Left ventricle myocardium inferior (tissue), 1 donor: ENCODE measurements around the gene PSMD1. TPM values are rescaled to one million over a fixed set of nuclear protein-coding genes. Genes with fewer than 3 reads are reported as not detected.

Source experiments
- DNase-seq: peaks from one replicate; pipeline ENCODE4 v3.0.0-alpha.2; 2020
- H3K27ac ChIP-seq: fragments of 200-600 bp; replicated peaks from 2 replicates; pipeline ENCODE4 v1.8.0; 2021
- H3K27me3 ChIP-seq: fragments of 200-600 bp; 2 replicates; pipeline ENCODE4 v1.8.0; 2021; ENCODE audit warnings: low read depth
- H3K36me3 ChIP-seq: fragments of 200-600 bp; 2 replicates; pipeline ENCODE4 v1.8.0; 2021
- H3K4me1 ChIP-seq: fragments of 200-600 bp; 2 replicates; pipeline ENCODE4 v1.8.0; 2021
- H3K4me3 ChIP-seq: fragments of 200-600 bp; 2 replicates; pipeline ENCODE4 v1.8.0; 2021; ENCODE audit warnings: mild to moderate bottlenecking, moderate library complexity
- H3K9me3 ChIP-seq: fragments of 200-600 bp; replicated peaks from 2 replicates; pipeline ENCODE4 v1.8.0; 2021
- CTCF ChIP-seq: fragments of 200-600 bp; IDR thresholded peaks from 2 replicates; pipeline ENCODE4 v1.8.0; 2021; ENCODE audit warnings: antibody characterized with exemption, mild to moderate bottlenecking, borderline replicate concordance
- intact Hi-C: fragments of 100-400 bp; cut with micrococcal nuclease; formaldehyde crosslinking; loops from one replicate; pipeline ENCODE4 v1.11.0; 2022
- total RNA-seq: library from RNA; stranded (reverse); fragmentation: NEBNext Ultra II Directional; extraction: Animal tissue kit (Norgen Biotek cat#: 25700); gene quantifications from one replicate; pipeline ENCODE4 v1.2.1, GENCODE V29; 2021
- donor health status: DM: no; HTN: yes; CAD: no; lungs with severe emphysema.

PSMD1 gene
- total RNA-seq, 1 donor from 2014 or later = 90.5 TPM

- TF ChIP-seq CTCF = no peak
- Histone ChIP-seq H3K4me3 (no peak overlapping the region), H3K27me3 (peaks cover 78% of the 10 kb centered on the region), H3K27ac (no peak overlapping the region), H3K4me1 (peaks cover 5% of the 10 kb centered on the region), H3K36me3 (no peaks in the 10 kb centered on the region), H3K9me3 (no peaks in the 10 kb centered on the region)
- intact Hi-C loops = no loop called here
- DNase-seq = no peak
Observed at GRCh38 chr2:231039821-231040364, 16.8 kb upstream of the PSMD1 start.

GRCh38 chr2:231041061-231041689 lies 15.5 kb upstream of the PSMD1 start:
- Histone ChIP-seq H3K27ac (no peak overlapping the region), H3K36me3 (no peaks in the 10 kb centered on the region), H3K27me3 (peaks cover 65% of the 10 kb centered on the region), H3K4me3 (no peak overlapping the region), H3K4me1 (peaks cover 5% of the 10 kb centered on the region), H3K9me3 (no peaks in the 10 kb centered on the region)
- DNase-seq = no peak
- no peak for TF ChIP-seq CTCF
- intact Hi-C loops = no loop called here

- Histone ChIP-seq H3K4me1 (no peaks in the 10 kb centered on the region), H3K27me3 (peaks cover 63% of the 10 kb centered on the region), H3K36me3 (no peaks in the 10 kb centered on the region), H3K9me3 (no peaks in the 10 kb centered on the region), H3K27ac (no peak overlapping the region), H3K4me3 (no peak overlapping the region)
- DNase-seq = no peak
- intact Hi-C loops = no loop called here
- no peak for TF ChIP-seq CTCF
Observed at GRCh38 chr2:231043796-231044195, 12.9 kb upstream of the PSMD1 start.

GRCh38 chr2:231046916-231047273 lies 9.8 kb upstream of the PSMD1 start:
- no peaks in the 10 kb centered on the region for H3K4me1 ChIP-seq
- no peaks in the 10 kb centered on the region for H3K36me3 ChIP-seq
- H3K27me3 ChIP-seq = peaks cover 34% of the 10 kb centered on the region
- DNase-seq = no peak
- no peak overlapping the region for H3K4me3 ChIP-seq
- TF ChIP-seq CTCF = no peak
- no peaks in the 10 kb centered on the region for H3K9me3 ChIP-seq
- H3K27ac ChIP-seq = no peak overlapping the region
- intact Hi-C loops = no loop called here

GRCh38 chr2:231047274-231047922 lies 9.3 kb upstream of the PSMD1 start:
- TF ChIP-seq CTCF = no peak
- Histone ChIP-seq H3K36me3 (no peaks in the 10 kb centered on the region), H3K9me3 (no peaks in the 10 kb centered on the region), H3K4me3 (no peak overlapping the region), H3K4me1 (peaks cover 4% of the 10 kb centered on the region), H3K27ac (no peak overlapping the region), H3K27me3 (peaks cover 29% of the 10 kb centered on the region)
- DNase-seq = no peak
- intact Hi-C loops = no loop called here
